Upper lobe of left lung (tissue), 6 donors: ENCODE data around the gene CEACAM8. TPM values are rescaled to one million over a fixed set of nuclear protein-coding genes. Genes with fewer than 3 reads are reported as not detected.
"Not testable (repeated sequence)": the region's sequence is repeated elsewhere in the genome, so short reads cannot be mapped to it uniquely, and the experiment has no call there.

ENCODE experiments used
- ATAC-seq, 2 donors: fragments of 200-7000 bp; cut with Tn5 transposase; one replicate each; pipeline ENCODE4 v1.9.1; 2022; ENCODE audit warnings: mild to moderate bottlenecking in 2 of 2, moderate library complexity in 2 of 2; ENCODE audit not compliant: low FRiP score in 2 of 2
- DNase-seq, 2 donors: peaks; one replicate each; pipeline ENCODE4 v3.0.0-alpha.2; 2019 to 2020
- H3K27ac ChIP-seq, 4 donors: fragments of 200-600 bp; sonication (generic); one replicate each; pipeline ENCODE4 v1.5.1; 2016 to 2019
- H3K27me3 ChIP-seq, 4 donors: fragments of 200-600 bp; sonication (generic); one replicate each; pipeline ENCODE4 v1.5.1; 2017 to 2019
- H3K36me3 ChIP-seq, 4 donors: fragments of 200-600 bp; sonication (generic); one replicate each; pipeline ENCODE4 v1.5.1; 2016 to 2019
- H3K4me1 ChIP-seq, 4 donors: fragments of 200-600 bp; sonication (generic); one replicate each; pipeline ENCODE4 v1.5.1; 2018 to 2019
- H3K4me3 ChIP-seq, 4 donors: fragments of 200-600 bp; sonication (generic); one replicate each; pipeline ENCODE4 v1.5.1; 2017 to 2019; ENCODE audit warnings: mild to moderate bottlenecking in 2 of 4, moderate library complexity in 1 of 4
- H3K9me3 ChIP-seq, 4 donors: fragments of 200-600 bp; sonication (generic); one replicate each; pipeline ENCODE4 v1.5.1; 2018 to 2019
- EP300 ChIP-seq, 4 donors: sonication (generic); formaldehyde crosslinking; IDR thresholded peaks; one replicate each; pipeline ENCODE4 v1.5.1; 2017; ENCODE audit warnings: antibody characterized with exemption in 4 of 4, control low read depth in 2 of 4
- POLR2A ChIP-seq, 4 donors: fragments of 450-650 bp; IDR thresholded peaks; one replicate each; pipeline ENCODE4 v1.5.1; 2016 to 2017; ENCODE audit warnings: antibody characterized with exemption in 4 of 4, mild to moderate bottlenecking in 2 of 4
- POLR2AphosphoS5 ChIP-seq, 2 donors: sonication (generic); formaldehyde crosslinking; IDR thresholded peaks; one replicate each; pipeline ENCODE4 v1.5.1; 2017; ENCODE audit warnings: antibody characterized with exemption in 2 of 2
- WGBS, 2 donors: methylation state at CpG; one replicate each; pipeline ENCODE4 v1.1.5; 2017 to 2018; 5-methylcytosine and 5-hydroxymethylcytosine counted together
- total RNA-seq, 6 donors: library from RNA; depleted of rRNA in 4 of 6; stranded (reverse); fragments of >200 nt in 4 of 6; gene quantifications; one replicate each; pipeline versions ENCODE4 v1.1.0 to v1.2.1, GENCODE V29; 2016 to 2021
- TF ChIP-seq, protein P1 (sequence below), 6 experiments: fragments of 450-650 bp in 4 of 6; fragments of 200-600 bp in 2 of 6; sonication (generic) in 2 of 6; IDR thresholded peaks; one replicate each; pipeline ENCODE4 v1.5.1; 2016 to 2019; ENCODE audit warnings: antibody characterized with exemption in 6 of 6
- donor health status: DM: no; HTN: no; CAD: no; lungs with moderate emphysema.
- donor health status: DM: no; HTN: yes; CAD: no; lungs with severe emphysema.

CEACAM8 gene
- total RNA-seq, 6 donors from 2014 or later: 0.67 to 1.1 (median 0.75) TPM; not detected in 2

DNA sequence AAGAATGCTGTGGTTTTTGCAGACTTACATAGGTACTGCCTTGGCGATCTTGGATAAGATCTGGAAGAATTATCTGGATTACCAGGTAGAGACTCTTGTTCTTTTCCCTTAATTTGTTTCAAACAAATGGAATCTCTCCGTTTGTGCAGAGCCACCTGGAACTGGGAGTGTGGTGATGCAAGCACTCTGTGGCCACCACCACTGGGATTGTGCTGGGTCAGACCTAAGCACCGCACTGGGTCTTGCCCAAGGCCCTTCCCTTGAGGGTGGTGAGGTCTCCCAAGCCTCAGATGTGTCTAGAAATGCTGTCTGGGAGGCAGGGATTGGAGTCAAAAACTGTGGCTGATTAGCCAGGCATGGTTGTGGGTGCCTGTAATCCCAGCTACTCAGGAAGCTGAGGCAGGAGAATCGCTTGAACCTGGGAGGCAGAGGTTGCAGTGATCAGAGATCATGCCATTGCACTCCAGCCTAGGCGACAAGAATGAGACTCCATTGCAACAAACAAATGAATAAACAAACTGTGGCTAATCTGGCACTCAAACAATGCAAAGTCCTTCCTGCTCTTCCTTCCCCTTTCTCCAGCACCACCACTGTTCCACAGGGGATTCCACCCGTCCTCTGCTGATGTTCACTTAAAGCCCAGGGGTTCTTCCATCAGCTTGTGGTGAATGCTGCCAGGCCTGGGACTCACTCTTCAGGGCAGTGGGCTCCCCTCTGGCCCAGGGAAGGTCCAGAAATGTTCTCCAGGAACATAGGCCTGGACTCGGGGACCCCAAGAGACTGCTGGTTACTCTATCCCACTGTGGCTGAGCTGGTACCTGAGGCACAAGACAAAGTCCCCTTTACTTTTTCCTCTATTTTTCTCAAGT, 55.6 kb downstream of the CEACAM8 start:
- Histone ChIP-seq H3K4me1 (no peaks in the 10 kb centered on the region), H3K9me3 (no peaks in the 10 kb centered on the region), H3K4me3 (no peak overlapping the region), H3K27ac (no peak overlapping the region), H3K36me3 (no peaks in the 10 kb centered on the region), H3K27me3 (no peaks in the 10 kb centered on the region)
- TF ChIP-seq, protein P1, sequence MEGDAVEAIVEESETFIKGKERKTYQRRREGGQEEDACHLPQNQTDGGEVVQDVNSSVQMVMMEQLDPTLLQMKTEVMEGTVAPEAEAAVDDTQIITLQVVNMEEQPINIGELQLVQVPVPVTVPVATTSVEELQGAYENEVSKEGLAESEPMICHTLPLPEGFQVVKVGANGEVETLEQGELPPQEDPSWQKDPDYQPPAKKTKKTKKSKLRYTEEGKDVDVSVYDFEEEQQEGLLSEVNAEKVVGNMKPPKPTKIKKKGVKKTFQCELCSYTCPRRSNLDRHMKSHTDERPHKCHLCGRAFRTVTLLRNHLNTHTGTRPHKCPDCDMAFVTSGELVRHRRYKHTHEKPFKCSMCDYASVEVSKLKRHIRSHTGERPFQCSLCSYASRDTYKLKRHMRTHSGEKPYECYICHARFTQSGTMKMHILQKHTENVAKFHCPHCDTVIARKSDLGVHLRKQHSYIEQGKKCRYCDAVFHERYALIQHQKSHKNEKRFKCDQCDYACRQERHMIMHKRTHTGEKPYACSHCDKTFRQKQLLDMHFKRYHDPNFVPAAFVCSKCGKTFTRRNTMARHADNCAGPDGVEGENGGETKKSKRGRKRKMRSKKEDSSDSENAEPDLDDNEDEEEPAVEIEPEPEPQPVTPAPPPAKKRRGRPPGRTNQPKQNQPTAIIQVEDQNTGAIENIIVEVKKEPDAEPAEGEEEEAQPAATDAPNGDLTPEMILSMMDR (IDR thresholded peaks at IDR 0.05): no peak
- ATAC-seq: no peak
- 68 to 76% methylated on average over 6 to 7 of the region's 7 CpGs for WGBS, 2 donors
- no peak for DNase-seq

DNA sequence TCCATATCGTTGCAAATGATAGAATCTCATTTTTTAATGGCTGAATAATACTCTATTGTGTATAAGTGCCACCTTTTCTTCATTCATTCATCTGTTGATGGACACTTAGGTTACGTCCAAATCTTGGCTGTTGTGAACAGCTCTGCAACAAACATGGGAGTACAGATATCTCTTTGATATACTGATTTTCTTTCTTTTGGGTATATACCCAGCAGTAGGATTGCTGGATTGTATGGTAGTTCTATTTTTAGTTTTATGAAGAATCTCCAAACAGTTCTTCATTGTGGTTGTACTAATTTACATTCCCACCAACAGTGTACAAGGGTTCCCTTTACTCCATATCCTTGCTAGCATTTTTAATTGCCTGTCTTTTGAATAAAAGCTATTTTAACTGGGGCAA, 59.4 kb downstream of the CEACAM8 start:
- H3K27me3 ChIP-seq, DNase-seq, H3K36me3 ChIP-seq, H3K27ac ChIP-seq, H3K4me1 ChIP-seq, ATAC-seq, H3K9me3 ChIP-seq, H3K4me3 ChIP-seq: not testable (repeated sequence)
- WGBS, 2 donors: 65 to 83% methylated on average over 2 of the region's 2 CpGs

DNA sequence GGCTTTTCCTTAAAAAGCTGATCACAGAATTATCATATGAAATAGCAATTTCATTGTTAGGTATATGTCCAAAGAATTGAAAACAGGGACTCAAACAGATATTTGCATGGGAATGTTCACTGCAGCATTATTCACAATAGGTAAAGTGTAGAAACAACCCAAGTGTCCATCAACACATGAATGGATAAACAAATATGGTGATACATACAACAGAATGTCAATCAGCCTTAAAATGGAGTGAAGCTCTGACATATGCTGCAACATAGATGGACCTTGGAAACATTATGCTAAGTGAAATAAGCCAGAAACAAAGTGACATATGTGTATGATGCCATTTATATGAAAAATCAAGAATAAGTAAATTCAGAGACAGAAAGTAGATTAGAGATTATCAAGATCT, 60.3 kb downstream of the CEACAM8 start:
- TF ChIP-seq EP300 (IDR thresholded peaks at IDR 0.05) (no peak), POLR2AphosphoS5 (IDR thresholded peaks at IDR 0.05) (no peak), POLR2A (IDR thresholded peaks at IDR 0.05) (no peak)
- TF ChIP-seq, protein P1 (IDR thresholded peaks at IDR 0.05): no peak
- Histone ChIP-seq H3K9me3 (no peaks in the 10 kb centered on the region), H3K36me3 (no peaks in the 10 kb centered on the region), H3K27me3 (no peaks in the 10 kb centered on the region), H3K27ac (no peak overlapping the region), H3K4me3 (no peak overlapping the region), H3K4me1 (no peaks in the 10 kb centered on the region)
- ATAC-seq (no peak), DNase-seq (no peak)

DNA sequence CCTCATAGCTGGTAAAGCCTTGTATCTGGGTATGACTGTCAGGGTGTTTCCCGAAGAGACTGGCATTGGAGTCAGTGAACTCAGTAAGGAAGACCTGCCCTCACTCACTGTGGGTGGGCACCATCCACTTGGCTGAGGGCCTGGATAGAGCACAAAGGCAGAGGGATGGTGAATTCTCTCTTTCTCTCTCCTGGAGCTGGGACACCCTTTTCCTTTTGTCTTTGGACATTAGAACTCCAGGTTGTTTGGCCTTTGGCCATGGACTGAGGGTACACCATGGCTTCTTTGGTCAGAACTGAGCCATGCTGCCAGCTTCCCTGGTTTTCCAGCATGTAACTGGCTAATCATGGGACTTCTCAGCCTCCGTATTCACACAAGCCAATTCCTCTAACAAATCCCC, 61.8 kb downstream of the CEACAM8 start:
- no peaks in the 10 kb centered on the region for H3K9me3 ChIP-seq
- H3K4me1 ChIP-seq: peaks cover 7 to 13% (median 12%) of the 10 kb centered on the region in 4 donors
- H3K27ac ChIP-seq: no peak overlapping the region
- H3K36me3 ChIP-seq: no peaks in the 10 kb centered on the region
- no peaks in the 10 kb centered on the region for H3K27me3 ChIP-seq
- H3K4me3 ChIP-seq: no peak overlapping the region
- WGBS, 2 donors: 86 to 92% methylated on average over 1 to 2 of the region's 2 CpGs
- no peak for TF ChIP-seq POLR2A (IDR thresholded peaks at IDR 0.05)
- TF ChIP-seq POLR2AphosphoS5 (IDR thresholded peaks at IDR 0.05): no peak
- no peak for TF ChIP-seq EP300 (IDR thresholded peaks at IDR 0.05)
- TF ChIP-seq, protein P1 (IDR thresholded peaks at IDR 0.05): no peak
- DNase-seq (no peak), ATAC-seq (no peak)

- Histone ChIP-seq H3K9me3 (no peaks in the 10 kb centered on the region), H3K4me3 (no peak overlapping the region), H3K27me3 (no peaks in the 10 kb centered on the region), H3K27ac (no peak overlapping the region), H3K36me3 (no peaks in the 10 kb centered on the region), H3K4me1 (peaks cover 7 to 18% (median 17%) of the 10 kb centered on the region in 4 donors)
- no peak for ATAC-seq
- no peak for DNase-seq
- WGBS, 2 donors: 80 to 92% methylated on average over 3 of the region's 3 CpGs
- TF ChIP-seq, protein P1 (IDR thresholded peaks at IDR 0.05): no peak
- TF ChIP-seq EP300 (IDR thresholded peaks at IDR 0.05): no peak
- TF ChIP-seq POLR2A (IDR thresholded peaks at IDR 0.05): no peak
- no peak for TF ChIP-seq POLR2AphosphoS5 (IDR thresholded peaks at IDR 0.05)
Measured at GRCh38 chr19:42531313-42531712, 63.4 kb downstream of the CEACAM8 start.

Other genes starting within 250 kb of the CEACAM8 start
- 10 to 100 TPM in 1 of 6 donors, under 1 TPM in 2, not detected in 3; 0.46 to 32.5 (median 0.94) TPM for gene CNFN, start 204.6 kb downstream of the CEACAM8 start, total RNA-seq
- 1 to 10 TPM; 1.3 to 6.2 (median 4.2) TPM for gene LIPE, start 167.5 kb downstream of the CEACAM8 start, total RNA-seq
- gene CXCL17, start 152.0 kb downstream of the CEACAM8 start, total RNA-seq: 100 to 1,000 TPM in 3 of 6 donors, 10 to 100 TPM in 3; 31.4 to 155 (median 92.3) TPM
- gene CEACAM1, start 66.4 kb downstream of the CEACAM8 start, total RNA-seq: 10 to 100 TPM in 1 of 6 donors, 1 to 10 TPM in 5; 7.3 to 11.9 (median 9.2) TPM
- gene PSG3, start 145.6 kb upstream of the CEACAM8 start, total RNA-seq: not detected
- gene PSG8, start 170.8 kb upstream of the CEACAM8 start, total RNA-seq: not detected